Stimulated activated effector memory CD8-positive, alpha-beta T cell treated with anti-CD3 and anti-CD28 coated beads, Interleukin-12 subunit alpha, Interleukin-12 subunit beta, amount 100 ng/mL, for 72 hours (primary cell): ENCODE results near the gene GAMT.
A peak's percentile ranks its signal among the peaks of the same experiment; 100 is the strongest.

Source experiments
- ATAC-seq: fragments of 150-1000 bp; cut with Tn5 transposase; 2 replicates; pipeline ENCODE4 v1.10.0; 2021
- DNase-seq, 2 donors: peaks; one replicate each; pipeline ENCODE4 v3.0.0; 2021 to 2022; ENCODE audit warnings: low spot score in 2 of 2
- H3K27ac Mint-ChIP-seq: one replicate; pipeline ENCODE4 v1.8.0; 2022; ENCODE audit warnings: mild to moderate bottlenecking, mixed read lengths
- H3K36me3 Mint-ChIP-seq: one replicate; pipeline ENCODE4 v1.8.0; 2022; ENCODE audit warnings: mild to moderate bottlenecking, mixed read lengths
- H3K4me1 Mint-ChIP-seq: one replicate; pipeline ENCODE4 v1.8.0; 2022; ENCODE audit warnings: mixed read lengths
- H3K4me3 Mint-ChIP-seq: one replicate; pipeline ENCODE4 v1.8.0; 2022; ENCODE audit warnings: mild to moderate bottlenecking, mixed read lengths
- H3K9me3 Mint-ChIP-seq: one replicate; pipeline ENCODE4 v1.8.0; 2022; ENCODE audit warnings: mixed read lengths

GAMT gene

GRCh38 chr19:1363599-1363998 lies 37.7 kb downstream of the GAMT start:
- ATAC-seq (peak; percentile 70), DNase-seq (no peak)
- Mint-ChIP-seq H3K4me3 (peak overlapping the region; percentile 68), H3K4me1 (peaks cover 27% of the 10 kb centered on the region), H3K9me3 (no peaks in the 10 kb centered on the region), H3K36me3 (peaks cover 58% of the 10 kb centered on the region), H3K27ac (peak overlapping the region; percentile 63)

GRCh38 chr19:1362387-1363257 lies 38.7 kb downstream of the GAMT start:
- Mint-ChIP-seq H3K4me1 (peaks cover 27% of the 10 kb centered on the region), H3K27ac (peak overlapping the region; percentile 63), H3K9me3 (no peaks in the 10 kb centered on the region), H3K36me3 (peaks cover 68% of the 10 kb centered on the region), H3K4me3 (peak overlapping the region; percentile 68)
- no peak for ATAC-seq
- no peak for DNase-seq

- peaks cover 76% of the 10 kb centered on the region for H3K36me3 Mint-ChIP-seq
These were observed 39.5 kb downstream of the GAMT start for GRCh38 chr19:1361601-1362386.

DNA sequence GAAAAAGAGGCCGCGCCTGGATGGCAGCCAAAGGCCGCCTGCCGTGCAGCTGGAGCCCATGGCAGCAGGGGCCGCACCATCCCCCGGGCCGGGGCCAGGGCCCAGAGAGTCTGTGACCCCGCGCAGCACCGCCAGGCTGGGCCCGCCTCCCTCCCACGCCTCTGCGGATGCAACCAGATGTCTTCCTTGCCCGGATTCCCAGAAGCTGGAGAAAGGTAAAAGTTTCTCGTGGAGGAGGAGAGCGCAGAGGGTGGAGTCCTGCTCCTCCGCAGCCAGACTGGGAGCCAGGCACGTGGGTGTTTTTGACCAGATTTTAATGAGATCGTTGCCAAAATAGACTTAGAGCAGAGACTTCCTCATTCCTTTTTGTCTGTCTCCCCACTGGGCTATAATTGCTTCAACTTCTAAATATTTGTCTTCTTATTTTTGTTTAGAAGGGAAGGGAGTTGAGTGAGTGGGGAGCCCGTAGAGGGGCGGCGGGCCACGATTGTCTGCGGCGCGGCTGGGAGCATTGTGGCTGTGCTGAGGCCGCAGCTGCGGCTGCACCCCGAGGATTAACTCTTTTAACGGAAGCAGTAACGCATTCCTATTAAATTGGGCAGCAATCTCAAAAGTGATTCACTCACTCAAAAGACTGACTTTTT lies 40.4 kb downstream of the GAMT start:
- Mint-ChIP-seq H3K9me3 (no peaks in the 10 kb centered on the region), H3K27ac (no peak overlapping the region), H3K4me3 (no peak overlapping the region), H3K36me3 (peaks cover 78% of the 10 kb centered on the region), H3K4me1 (peaks cover 29% of the 10 kb centered on the region)
- ATAC-seq = no peak
- no peak for DNase-seq

More at GRCh38 chr19:1361601-1362386, 39.5 kb downstream of the GAMT start:
- Mint-ChIP-seq H3K4me3 (no peak overlapping the region), H3K9me3 (no peaks in the 10 kb centered on the region), H3K4me1 (peaks cover 27% of the 10 kb centered on the region), H3K27ac (no peak overlapping the region)
- DNase-seq (no peak), ATAC-seq (no peak)

GRCh38 chr19:1360126-1360817 lies 41.1 kb downstream of the GAMT start:
- Mint-ChIP-seq H3K4me3 (no peak overlapping the region), H3K9me3 (no peaks in the 10 kb centered on the region), H3K27ac (no peak overlapping the region), H3K4me1 (peaks cover 35% of the 10 kb centered on the region), H3K36me3 (peaks cover 83% of the 10 kb centered on the region)
- ATAC-seq (no peak), DNase-seq (no peak)

- Mint-ChIP-seq H3K4me1 (peaks cover 16% of the 10 kb centered on the region), H3K36me3 (peaks cover 75% of the 10 kb centered on the region), H3K4me3 (no peak overlapping the region), H3K9me3 (no peaks in the 10 kb centered on the region), H3K27ac (no peak overlapping the region)
- DNase-seq (no peak), ATAC-seq (no peak)
These were observed 43.7 kb downstream of the GAMT start for GRCh38 chr19:1357531-1358109.

DNA sequence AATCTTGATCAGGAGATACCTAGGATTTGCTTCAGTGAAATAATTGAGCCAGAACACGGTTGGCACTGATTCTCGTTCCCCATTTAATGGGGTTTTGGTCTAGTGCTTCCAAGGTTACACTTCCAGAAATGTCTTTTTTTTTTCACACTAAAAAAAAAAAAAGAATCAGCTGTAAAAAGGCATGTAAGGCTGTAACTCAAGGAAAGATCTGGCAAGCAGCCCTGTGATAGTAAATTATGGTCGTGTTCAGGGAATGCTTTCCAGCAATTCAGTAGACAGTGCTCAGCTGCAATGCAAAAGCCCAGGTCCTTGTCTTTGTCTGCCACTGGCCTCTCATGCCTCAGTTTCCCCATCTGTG lies 44.9 kb downstream of the GAMT start:
- peaks cover 9% of the 10 kb centered on the region for H3K4me1 Mint-ChIP-seq
- DNase-seq (no peak), ATAC-seq (no peak)
- no peak overlapping the region for H3K27ac Mint-ChIP-seq
- peak overlapping the region; percentile 86 for H3K4me3 Mint-ChIP-seq
- no peaks in the 10 kb centered on the region for H3K9me3 Mint-ChIP-seq
- H3K36me3 Mint-ChIP-seq = peaks cover 64% of the 10 kb centered on the region

GRCh38 chr19:1355568-1356507 lies 45.5 kb downstream of the GAMT start:
- H3K4me1 Mint-ChIP-seq = peaks cover 9% of the 10 kb centered on the region
- ATAC-seq (no peak), DNase-seq (no peak)
- H3K4me3 Mint-ChIP-seq = peak overlapping the region; percentile 86
- peaks cover 58% of the 10 kb centered on the region for H3K36me3 Mint-ChIP-seq
- H3K9me3 Mint-ChIP-seq = no peaks in the 10 kb centered on the region
- peak overlapping the region; percentile 77 for H3K27ac Mint-ChIP-seq

GRCh38 chr19:1354970-1355567 lies 46.3 kb downstream of the GAMT start:
- DNase-seq (no peak), ATAC-seq (peak; percentile 76)
- Mint-ChIP-seq H3K4me1 (peaks cover 9% of the 10 kb centered on the region), H3K36me3 (peaks cover 55% of the 10 kb centered on the region), H3K27ac (peak overlapping the region; percentile 77), H3K4me3 (peak overlapping the region; percentile 86), H3K9me3 (no peaks in the 10 kb centered on the region)

- DNase-seq (no peak), ATAC-seq (no peak)
- Mint-ChIP-seq H3K27ac (no peak overlapping the region), H3K4me1 (peaks cover 9% of the 10 kb centered on the region), H3K4me3 (no peak overlapping the region), H3K9me3 (no peaks in the 10 kb centered on the region), H3K36me3 (peaks cover 35% of the 10 kb centered on the region)
These were observed 48.2 kb downstream of the GAMT start for GRCh38 chr19:1353144-1353543.

DNA sequence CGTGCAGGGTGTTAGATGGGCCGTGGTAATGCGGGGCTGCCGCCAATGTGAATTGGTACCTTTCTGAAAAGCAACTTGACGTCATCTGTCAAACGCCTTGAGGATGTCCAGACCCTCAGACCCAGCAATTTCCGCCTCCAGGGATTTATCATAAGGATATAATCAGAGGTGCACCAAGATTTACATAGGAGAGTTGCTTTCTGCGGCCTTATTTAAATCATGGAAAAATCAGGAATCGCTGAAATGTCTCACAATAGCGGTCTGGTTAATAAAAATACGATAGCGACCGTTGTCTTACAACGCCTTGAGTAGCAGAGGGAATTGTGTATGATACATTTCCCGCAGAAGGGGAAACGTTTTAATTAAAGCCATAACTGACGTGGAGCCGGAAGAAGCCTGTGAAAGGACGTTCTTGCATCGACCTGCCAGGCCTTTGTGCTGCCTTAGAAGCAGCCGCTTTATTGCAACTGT lies 49.9 kb downstream of the GAMT start:
- no peak for ATAC-seq
- H3K4me3 Mint-ChIP-seq = no peak overlapping the region
- DNase-seq = no peak

GRCh38 chr19:1350867-1351266 lies 50.5 kb downstream of the GAMT start:
- peaks cover 7% of the 10 kb centered on the region for H3K4me1 Mint-ChIP-seq
- ATAC-seq (no peak), DNase-seq (no peak)
- H3K27ac Mint-ChIP-seq = no peak overlapping the region
- H3K36me3 Mint-ChIP-seq = peaks cover 15% of the 10 kb centered on the region
- H3K9me3 Mint-ChIP-seq = no peaks in the 10 kb centered on the region
- no peak overlapping the region for H3K4me3 Mint-ChIP-seq

More for the DNA sequence above, 49.9 kb downstream of the GAMT start:
- H3K36me3 Mint-ChIP-seq = peaks cover 18% of the 10 kb centered on the region
- no peaks in the 10 kb centered on the region for H3K9me3 Mint-ChIP-seq
- H3K27ac Mint-ChIP-seq = no peak overlapping the region
- peaks cover 9% of the 10 kb centered on the region for H3K4me1 Mint-ChIP-seq

GRCh38 chr19:1349211-1349610 lies 52.1 kb downstream of the GAMT start:
- Mint-ChIP-seq H3K9me3 (no peaks in the 10 kb centered on the region), H3K27ac (no peak overlapping the region), H3K36me3 (peaks cover 2% of the 10 kb centered on the region)

More at GRCh38 chr19:1349211-1349610, 52.1 kb downstream of the GAMT start:
- no peak for ATAC-seq
- DNase-seq = no peak
- Mint-ChIP-seq H3K4me1 (no peaks in the 10 kb centered on the region), H3K4me3 (no peak overlapping the region)
